CD4-positive, alpha-beta T cell (primary cell): ENCODE results near the gene PTGFRN. TPM values are rescaled to one million over a fixed set of nuclear protein-coding genes. Genes with fewer than 3 reads are reported as not detected.
A peak's percentile ranks its signal among the peaks of the same experiment; 100 is the strongest.

Experiments used
- ATAC-seq: fragments of 200-7000 bp; cut with Tn5 transposase; one replicate; pipeline ENCODE4 v1.10.0; 2022; ENCODE audit warnings: mild to moderate bottlenecking; ENCODE audit not compliant: poor library complexity
- CTCF ChIA-PET: fragments of 350-600 bp; sonication (Branson Sonifier 250); formaldehyde crosslinking; loops from one replicate; lab custom pipeline; 2021; ENCODE audit warnings: antibody characterized with exemption, inconsistent platforms; lab: Charles Lee
- POLR2A ChIA-PET: fragments of 350-600 bp; sonication (Branson Sonifier 250); formaldehyde crosslinking; loops from one replicate; lab custom pipeline; 2021; ENCODE audit warnings: antibody characterized with exemption, inconsistent platforms; lab: Charles Lee
- DNase-seq, 14 experiments: peaks; one replicate each; pipeline ENCODE4 v3.0.0-alpha.2; 2013 to 2020; ENCODE audit warnings: mixed read lengths in 2 of 14
- H3K27ac ChIP-seq, 2 donors: one replicate each; pipeline versions ENCODE4 v1.5.1 to v1.7.0; 2013; ENCODE audit warnings: low read length in 2 of 2, low read depth in 1 of 2, mild to moderate bottlenecking in 1 of 2
- H3K27me3 ChIP-seq, 2 experiments: 1 replicate in 1 of 2; 2 replicates in 1 of 2; pipeline versions ENCODE4 v1.6.1 to v1.7.0; 2013; ENCODE audit warnings: low read length in 2 of 2, control low read depth in 1 of 2, mild to moderate bottlenecking in 1 of 2, moderate library complexity in 1 of 2; ENCODE audit not compliant: insufficient read depth in 2 of 2, control insufficient read depth in 1 of 2
- H3K36me3 ChIP-seq: one replicate; pipeline ENCODE4 v1.6.1; 2013; ENCODE audit warnings: low read length, control low read depth; ENCODE audit not compliant: insufficient read depth
- H3K4me1 ChIP-seq: one replicate; pipeline ENCODE4 v1.6.1; 2013; ENCODE audit warnings: low read length, control low read depth; ENCODE audit not compliant: insufficient read depth
- H3K4me3 ChIP-seq: one replicate; pipeline ENCODE4 v1.5.1; 2013; ENCODE audit warnings: mild to moderate bottlenecking, low read length, moderate library complexity
- H3K9me3 ChIP-seq, 2 experiments: 1 replicate in 1 of 2; 2 replicates in 1 of 2; pipeline versions ENCODE4 v1.6.1 to v1.7.0; 2013; ENCODE audit warnings: low read length in 2 of 2, mild to moderate bottlenecking in 2 of 2, control low read depth in 1 of 2, moderate library complexity in 1 of 2; ENCODE audit not compliant: control insufficient read depth in 1 of 2, insufficient read depth in 1 of 2
- H3K27ac Mint-ChIP-seq: one replicate; pipeline ENCODE4 v1.8.0; 2020; ENCODE audit warnings: mixed read lengths
- H3K27me3 Mint-ChIP-seq: one replicate; pipeline ENCODE4 v1.8.0; 2021; ENCODE audit warnings: mixed read lengths
- H3K36me3 Mint-ChIP-seq: one replicate; pipeline ENCODE4 v1.8.0; 2021; ENCODE audit warnings: low read depth, mixed read lengths
- H3K4me1 Mint-ChIP-seq: one replicate; pipeline ENCODE4 v1.8.0; 2021; ENCODE audit warnings: low read depth, mixed read lengths
- H3K4me3 Mint-ChIP-seq: one replicate; pipeline ENCODE4 v1.8.0; 2020; ENCODE audit warnings: mild to moderate bottlenecking, mixed read lengths
- H3K9me3 Mint-ChIP-seq: one replicate; pipeline ENCODE4 v1.8.0; 2020; ENCODE audit warnings: mixed read lengths
- CTCF ChIP-seq: fragments of 200-600 bp; IDR thresholded peaks from one replicate; pipeline ENCODE4 v1.8.0; 2022; ENCODE audit warnings: antibody characterized with exemption, mild to moderate bottlenecking
- intact Hi-C, 2 experiments: fragments of 100-400 bp; cut with DNase I in 1 of 2; cut with micrococcal nuclease in 1 of 2; formaldehyde crosslinking; loops; one replicate each; pipeline versions ENCODE4 v1.15.1 to v1.9.0; 2023 to 2025; cut with DNase I, micrococcal nuclease
- total RNA-seq, 174 experiments: library from RNA in 2 of 174; stranded (reverse) in 2 of 174; gene quantifications; one replicate each; pipeline ENCODE4 v1.2.3 and lab custom pipeline; 2021 to 2026

The PTGFRN gene
- total RNA-seq, 2 experiments from 2014 or later, result 0.38 to 0.45 TPM

- ChIA-PET CTCF (interaction anchor here (0.6 kb wide), 1 partner anchor 171 kb away, joined by 3 read pairs; no protein-coding TSS in a partner anchor), POLR2A (no interaction called here)
- Mint-ChIP-seq H3K4me1 (peaks cover 26% of the 10 kb centered on the region), H3K9me3 (no peaks in the 10 kb centered on the region), H3K27me3 (no peaks in the 10 kb centered on the region), H3K4me3 (no peak overlapping the region), H3K36me3 (no peaks in the 10 kb centered on the region), H3K27ac (no peak overlapping the region)
- Histone ChIP-seq H3K27me3 (no peaks in the 10 kb centered on the region), H3K36me3 (no peaks in the 10 kb centered on the region), H3K9me3 (peaks cover 0 to 4% of the 10 kb centered on the region in 2 experiments), H3K4me3 (no peak overlapping the region), H3K4me1 (peaks cover 16% of the 10 kb centered on the region), H3K27ac (no peak overlapping the region)
- DNase-seq (no peak), ATAC-seq (no peak)
- no peak for TF ChIP-seq CTCF
- intact Hi-C loops, result no loop called here
Measured at GRCh38 chr1:116940814-116941599, 31.3 kb downstream of the PTGFRN start.

- CTCF ChIA-PET, result no interaction called here
- DNase-seq (no peak), ATAC-seq (no peak)
- Histone ChIP-seq H3K27me3 (no peaks in the 10 kb centered on the region), H3K4me1 (peaks cover 18% of the 10 kb centered on the region), H3K36me3 (no peaks in the 10 kb centered on the region), H3K4me3 (no peak overlapping the region), H3K27ac (no peak overlapping the region), H3K9me3 (peaks cover 0 to 4% of the 10 kb centered on the region in 2 experiments)
- Mint-ChIP-seq H3K27ac (no peak overlapping the region), H3K36me3 (no peaks in the 10 kb centered on the region), H3K9me3 (no peaks in the 10 kb centered on the region), H3K27me3 (no peaks in the 10 kb centered on the region), H3K4me3 (no peak overlapping the region), H3K4me1 (peaks cover 28% of the 10 kb centered on the region)
- TF ChIP-seq CTCF, result no peak
- intact Hi-C loops, result no loop called here
- POLR2A ChIA-PET, result interaction anchor here (0.6 kb wide), 1 partner anchor 9 kb away, joined by 3 read pairs; no protein-coding TSS in a partner anchor
Measured at GRCh38 chr1:116941670-116942069, 32.0 kb downstream of the PTGFRN start.

- Histone ChIP-seq H3K27ac (no peak overlapping the region), H3K27me3 (no peaks in the 10 kb centered on the region), H3K9me3 (peaks cover 0 to 4% of the 10 kb centered on the region in 2 experiments), H3K4me1 (peaks cover 18% of the 10 kb centered on the region), H3K36me3 (no peaks in the 10 kb centered on the region), H3K4me3 (no peak overlapping the region)
- Mint-ChIP-seq H3K4me3 (no peak overlapping the region), H3K9me3 (no peaks in the 10 kb centered on the region), H3K4me1 (peaks cover 28% of the 10 kb centered on the region), H3K27ac (peak overlapping the region; percentile 10), H3K36me3 (no peaks in the 10 kb centered on the region), H3K27me3 (no peaks in the 10 kb centered on the region)
- DNase-seq (peak in 3 of 14 experiments; percentile 21 to 38 (median 32)), ATAC-seq (peak; percentile 90)
- ChIA-PET POLR2A (interaction anchor here (0.6 kb wide), 1 partner anchor 9 kb away, joined by 3 read pairs; no protein-coding TSS in a partner anchor), CTCF (no interaction called here)
- no peak for TF ChIP-seq CTCF
- intact Hi-C loops, result no loop called here
Measured at GRCh38 chr1:116942344-116942743, 32.6 kb downstream of the PTGFRN start.
